NCI-H69 (cell line): ENCODE data around the gene PPIL1.

Source experiments
- DNase-seq: peaks from one replicate; lab custom pipeline; 2025; lab: John Stamatoyannopoulos, UW

Gene PPIL1

GRCh38 chr6:36834576-36835341 lies 39.8 kb downstream of the PPIL1 start:
- DNase-seq, result peak; percentile 63

- no peak for DNase-seq
Observed at GRCh38 chr6:36833182-36833789, 41.3 kb downstream of the PPIL1 start.

- DNase-seq, result no peak
Observed at GRCh38 chr6:36832313-36832712, 42.3 kb downstream of the PPIL1 start.

- DNase-seq, result no peak
Observed at GRCh38 chr6:36830577-36830976, 44.0 kb downstream of the PPIL1 start.

- peak; percentile 79 for DNase-seq
Observed at GRCh38 chr6:36829919-36830544, 44.6 kb downstream of the PPIL1 start.

GRCh38 chr6:36827261-36828079 lies 47.1 kb downstream of the PPIL1 start:
- peak; percentile 83 for DNase-seq

- DNase-seq, result no peak
Observed at GRCh38 chr6:36826520-36827227, 47.9 kb downstream of the PPIL1 start.

GRCh38 chr6:36825994-36826393 lies 48.6 kb downstream of the PPIL1 start:
- DNase-seq, result no peak

- DNase-seq, result no peak
Observed at GRCh38 chr6:36825452-36825851, 49.2 kb downstream of the PPIL1 start.

- no peak for DNase-seq
Observed at GRCh38 chr6:36824253-36824652, 50.4 kb downstream of the PPIL1 start.

GRCh38 chr6:36823421-36824096 lies 51.0 kb downstream of the PPIL1 start:
- no peak for DNase-seq

GRCh38 chr6:36822506-36823269 lies 51.9 kb downstream of the PPIL1 start:
- peak; percentile 50 for DNase-seq

GRCh38 chr6:36821581-36822335 lies 52.8 kb downstream of the PPIL1 start:
- peak; percentile 30 for DNase-seq

- peak; percentile 80 for DNase-seq
Observed at GRCh38 chr6:36820700-36821580, 53.7 kb downstream of the PPIL1 start.

GRCh38 chr6:36818756-36819155 lies 55.8 kb downstream of the PPIL1 start:
- no peak for DNase-seq

GRCh38 chr6:36817847-36818246 lies 56.8 kb downstream of the PPIL1 start:
- no peak for DNase-seq

GRCh38 chr6:36817176-36817817 lies 57.3 kb downstream of the PPIL1 start:
- no peak for DNase-seq
